Measurements from ENCODE around the gene SOX13.

Gene SOX13

GRCh38 chr1:204065174-204065985, 7.5 kb upstream of the SOX13 start:
- DNase-seq (ENCODE audit: low read depth) = no peak

GRCh38 chr1:204065986-204066300, 7.0 kb upstream of the SOX13 start:
- no peak for DNase-seq (ENCODE audit: low read depth)

- no peak for DNase-seq (ENCODE audit: low read depth)
These were observed 5.0 kb upstream of the SOX13 start for GRCh38 chr1:204067935-204068334.

GRCh38 chr1:204069887-204070286, 3.0 kb upstream of the SOX13 start:
- no peak for DNase-seq (ENCODE audit: low read depth)

- no peak for DNase-seq (ENCODE audit: low read depth)
These were observed 2.0 kb upstream of the SOX13 start for GRCh38 chr1:204070895-204071294.

- no peak for DNase-seq (ENCODE audit: low read depth)
These were observed 940 bp downstream of the SOX13 start for GRCh38 chr1:204073837-204074273.

DNA sequence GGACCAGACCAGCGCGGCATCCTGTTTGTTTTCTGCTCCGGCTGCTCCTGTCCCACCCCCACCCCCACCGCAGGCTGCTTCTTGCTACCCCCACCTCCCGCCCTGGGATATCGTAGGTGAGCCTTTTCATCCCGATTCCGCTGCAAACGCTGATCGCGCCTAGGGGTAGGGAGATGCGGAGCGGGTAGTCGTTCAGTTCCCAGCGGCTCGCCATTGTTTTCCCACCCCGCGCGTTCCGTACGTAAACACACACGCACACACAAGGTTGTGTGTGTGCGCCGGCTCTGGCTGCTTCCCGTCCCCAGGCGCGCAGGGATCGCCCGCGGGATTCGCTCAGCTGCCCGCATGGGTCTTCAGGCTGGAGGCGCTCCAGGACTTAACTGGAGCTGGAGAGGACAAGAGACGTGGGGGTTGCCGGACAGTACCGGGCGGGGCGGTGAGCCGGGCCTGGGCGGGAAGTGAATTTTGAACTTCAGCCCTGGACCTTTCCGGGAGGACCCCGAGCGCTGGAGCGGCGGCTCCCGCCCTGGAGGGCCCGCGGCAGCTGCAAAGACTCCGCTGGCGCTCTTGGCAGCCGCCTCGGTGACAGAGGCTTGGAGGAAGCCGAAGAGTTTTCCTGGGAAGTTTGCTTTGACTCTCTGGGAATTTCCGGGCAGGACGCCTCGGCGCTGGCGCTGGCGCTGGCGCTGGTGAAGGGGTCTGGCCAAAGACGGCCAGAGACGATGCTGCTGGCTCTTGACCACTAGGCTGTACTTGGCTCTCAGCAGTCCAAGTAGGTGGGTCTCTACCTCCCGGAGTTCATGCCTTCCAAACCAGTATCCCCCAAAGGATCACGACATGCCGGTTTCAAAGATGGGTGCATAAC, 1.6 kb downstream of the SOX13 start:
- no peak for DNase-seq (ENCODE audit: low read depth)

DNA sequence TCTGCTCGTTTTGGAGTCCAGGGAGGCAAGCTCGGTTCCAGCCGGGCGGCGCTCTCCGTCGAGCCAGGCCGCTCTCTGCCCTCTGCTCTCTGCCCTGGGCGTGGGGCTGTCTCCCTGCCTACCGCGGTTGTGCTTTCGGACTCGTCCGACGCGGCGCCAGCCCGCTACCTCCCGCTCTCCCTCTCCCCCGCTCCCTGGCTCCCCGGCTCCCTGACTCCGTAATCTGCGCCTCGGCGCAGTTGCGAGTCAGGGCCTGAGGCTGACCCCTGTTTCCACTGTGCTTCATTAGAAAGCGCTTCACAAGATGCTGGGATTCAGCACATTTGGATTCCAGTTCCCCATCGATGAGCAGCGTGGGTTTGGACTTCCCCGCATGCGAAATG, 2.2 kb downstream of the SOX13 start:
- DNase-seq (ENCODE audit: low read depth) = no peak

GRCh38 chr1:204075890-204076846, 3.3 kb downstream of the SOX13 start:
- DNase-seq (ENCODE audit: low read depth) = no peak

- no peak for DNase-seq (ENCODE audit: low read depth)
These were observed 4.0 kb downstream of the SOX13 start for GRCh38 chr1:204076891-204077290.

GRCh38 chr1:204077979-204078696, 5.2 kb downstream of the SOX13 start:
- no peak for DNase-seq (ENCODE audit: low read depth)

- no peak for DNase-seq (ENCODE audit: low read depth)
These were observed 6.7 kb downstream of the SOX13 start for GRCh38 chr1:204079608-204079999.

DNA sequence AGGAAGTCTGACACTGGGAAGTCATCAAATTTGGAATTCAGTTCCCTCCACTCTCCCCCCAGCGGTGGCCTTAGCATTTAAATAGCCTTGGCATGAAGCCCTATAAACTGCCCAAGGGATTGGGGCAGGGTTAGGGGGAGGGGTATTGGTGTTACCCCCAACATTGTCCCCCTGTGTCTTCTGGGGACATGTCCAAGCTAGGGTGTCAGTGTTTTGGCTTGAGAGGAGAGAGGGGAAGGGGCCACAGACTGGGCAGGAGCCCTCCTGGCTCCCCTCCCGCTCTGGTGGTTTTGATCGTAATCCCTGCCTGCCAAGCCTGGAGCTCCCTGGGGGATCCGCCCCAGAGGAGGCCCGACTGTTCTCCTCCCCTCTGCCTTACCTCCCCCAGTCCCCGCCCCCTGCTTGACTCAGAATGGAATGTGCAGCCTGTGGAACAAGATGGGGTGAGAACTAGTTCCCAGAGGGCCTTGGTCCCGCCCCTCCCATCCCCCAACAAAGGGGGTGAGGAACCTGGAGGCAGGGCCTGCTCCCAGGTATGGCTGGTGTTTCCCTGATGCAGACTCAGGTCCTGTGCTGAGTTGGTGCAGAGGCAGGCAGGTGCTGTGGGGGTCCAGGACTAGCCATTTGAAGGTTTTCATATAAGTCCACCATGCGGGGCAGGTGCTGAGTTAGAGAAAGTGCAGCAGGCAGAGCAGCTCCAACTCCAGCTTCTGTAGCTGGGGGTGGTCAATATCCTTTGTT, 7.4 kb downstream of the SOX13 start:
- peak; percentile 44 for DNase-seq (ENCODE audit: low read depth)

DNA sequence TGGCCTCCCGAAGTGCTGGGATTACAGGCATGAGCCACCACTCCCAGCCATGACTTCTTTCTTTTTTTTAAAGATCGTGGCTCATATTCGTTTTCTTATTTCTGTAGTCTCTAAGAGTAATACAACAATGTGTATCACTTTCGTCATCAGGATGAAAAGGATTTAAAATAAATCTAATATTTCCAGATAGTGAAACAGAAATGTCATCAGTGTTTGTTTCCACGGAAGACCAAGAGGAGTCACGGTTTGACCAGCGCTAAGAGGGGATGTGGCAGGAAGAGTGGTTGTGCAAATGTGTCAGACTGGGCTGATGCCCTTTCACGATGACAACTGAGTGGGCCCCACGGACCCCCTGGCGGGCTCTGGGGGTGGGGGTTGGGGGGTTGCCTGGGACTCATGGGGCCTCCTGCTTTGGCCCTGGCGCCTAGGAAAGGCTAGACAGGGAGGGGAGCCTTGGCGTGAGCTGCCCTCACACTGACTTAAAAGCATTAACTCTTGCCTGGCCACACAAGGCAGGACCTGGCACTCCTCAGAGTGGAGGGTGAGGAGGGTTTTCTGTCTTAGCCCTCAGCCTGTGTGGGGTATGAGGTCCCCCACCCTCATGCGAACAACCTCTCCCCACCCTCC, 8.4 kb downstream of the SOX13 start:
- no peak for DNase-seq (ENCODE audit: low read depth)

GRCh38 chr1:204081791-204082513, 9.0 kb downstream of the SOX13 start:
- DNase-seq (ENCODE audit: low read depth) = no peak

- DNase-seq (ENCODE audit: low read depth) = no peak
These were observed 10.6 kb downstream of the SOX13 start for GRCh38 chr1:204083491-204083890.

- no peak for DNase-seq (ENCODE audit: low read depth)
These were observed 11.4 kb downstream of the SOX13 start for GRCh38 chr1:204084247-204084772.

DNA sequence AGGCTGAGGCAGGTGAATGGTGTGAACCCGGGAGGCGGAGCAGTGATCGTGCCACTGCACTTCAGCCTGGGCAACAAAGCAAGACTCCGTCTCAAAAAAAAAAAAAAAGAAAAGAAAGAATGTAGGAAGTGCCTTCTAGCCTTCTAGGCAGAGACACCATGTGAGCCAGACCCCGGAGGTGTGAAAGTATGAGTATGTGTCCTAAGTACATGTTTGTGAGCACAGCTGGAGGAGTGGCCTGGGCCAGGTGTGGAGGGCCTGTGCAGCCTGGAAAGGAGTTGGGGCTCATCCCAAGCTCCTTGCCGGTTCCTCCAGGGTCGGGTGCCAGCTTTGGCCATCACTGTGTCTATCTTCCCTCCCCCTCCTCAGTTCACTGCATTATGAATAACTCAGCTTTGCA, 13.0 kb downstream of the SOX13 start:
- no peak for DNase-seq (ENCODE audit: low read depth)

DNA sequence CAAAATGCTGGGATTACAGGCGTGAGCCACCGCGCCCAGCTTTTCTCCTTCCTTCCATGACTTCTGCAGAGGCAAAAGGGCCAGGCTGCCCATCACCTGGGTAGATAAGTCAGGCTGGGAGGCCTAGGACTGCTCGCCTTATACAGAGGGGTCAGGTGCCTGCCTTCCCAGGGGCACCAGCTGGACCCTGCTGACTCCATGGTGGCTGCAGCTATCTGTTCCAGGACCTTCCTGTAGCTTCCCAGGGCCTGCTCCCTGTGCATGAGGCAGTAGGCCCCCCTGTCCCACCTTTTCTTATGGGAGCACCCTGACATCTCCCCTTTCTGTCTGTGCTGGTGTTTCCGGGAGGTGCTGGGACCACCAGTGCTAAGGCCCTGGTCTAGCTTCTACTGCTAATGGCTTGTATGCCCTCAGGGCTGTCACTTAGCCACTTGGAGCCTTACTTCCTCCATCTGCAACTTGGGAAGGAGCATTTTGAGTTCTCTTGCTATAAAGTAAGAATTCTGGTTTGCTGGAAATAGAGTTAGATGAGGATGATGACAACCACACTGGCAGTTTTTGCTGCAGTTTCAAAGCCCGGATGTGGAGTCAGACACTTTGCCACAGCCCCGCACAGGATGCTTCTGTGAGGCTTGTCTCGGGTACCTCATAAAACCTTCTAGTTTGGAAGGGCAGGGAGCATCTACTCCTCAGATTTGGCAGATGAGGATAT, 14.4 kb downstream of the SOX13 start:
- DNase-seq (ENCODE audit: low read depth) = no peak

Data from CMK (cell line).